ENCODE data around the gene ASB2. TPM values are rescaled to one million over a fixed set of nuclear protein-coding genes. Genes with fewer than 3 reads are reported as not detected.

The ASB2 gene
- total and polyA plus RNA-seq, 2 of the 8 experiments (the other 6 are each of a cell fraction or from before 2014, with no cell fraction given): 1.0 to 2.1 TPM

DNA sequence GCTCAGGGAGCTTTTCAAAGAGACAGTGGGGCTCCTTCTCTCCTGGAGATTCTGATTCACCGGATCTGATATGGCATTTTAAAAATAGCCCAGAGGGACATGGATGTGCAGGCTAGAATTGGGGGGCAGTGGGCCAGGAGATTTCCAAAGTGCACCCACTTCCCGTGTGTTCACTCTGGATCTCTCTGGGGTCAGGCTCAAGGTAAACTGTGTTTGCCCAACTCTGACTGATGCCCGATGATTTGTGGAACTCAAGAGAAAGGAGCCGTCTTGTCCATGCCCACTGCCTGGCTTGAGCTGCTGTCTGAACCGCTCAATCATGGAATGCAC is 31.3 kb downstream of the ASB2 start:
- TF ChIP-seq SP4 (IDR thresholded peaks at IDR 0.05; ENCODE audit: low read length): no peak
- TF ChIP-seq SP2 (IDR thresholded peaks at IDR 0.05; ENCODE audit: low read length): no peak
- TF ChIP-seq RNF2 (IDR thresholded peaks at IDR 0.05; ENCODE audit: borderline replicate concordance, low read depth, low read length, missing control alignments, poor library complexity, severe bottlenecking): no peak
- TF ChIP-seq CBX5 (IDR thresholded peaks at IDR 0.05; ENCODE audit: low read depth, low read length): no peak
- no peak for TF ChIP-seq EP300 (IDR thresholded peaks at IDR 0.05; ENCODE audit: borderline replicate concordance in 1 of 2, low read depth in 2 of 2, low read length in 2 of 2)
- no peak for TF ChIP-seq NANOG (IDR thresholded peaks at IDR 0.05; ENCODE audit: insufficient read depth, low read depth, low read length, poor library complexity, severe bottlenecking)
- no peak for TF ChIP-seq SIRT6 (IDR thresholded peaks at IDR 0.05; ENCODE audit: low read length)
- no peak for TF ChIP-seq TEAD4 (IDR thresholded peaks at IDR 0.05; ENCODE audit: low read depth, low read length)
- no peak for TF ChIP-seq POLR2A (IDR thresholded peaks at IDR 0.05; ENCODE audit: control extremely low read depth in 1 of 2, low read depth in 2 of 2, low read length in 2 of 2)
- no peak for TF ChIP-seq NRF1 (IDR thresholded peaks at IDR 0.05; ENCODE audit: low read depth, low read length)
- no peak for TF ChIP-seq ZNF274 (IDR thresholded peaks at IDR 0.05; ENCODE audit: borderline replicate concordance, extremely low read depth, low read length)
- TF ChIP-seq SIN3A (conservative IDR thresholded peaks at IDR 0.05 in 1 of 2, IDR thresholded peaks at IDR 0.05 in 1 of 2; ENCODE audit: low read depth in 1 of 2, low read length in 2 of 2): no peak
- Histone ChIP-seq H4K20me1 (replicated peaks in 1 of 2; ENCODE audit: control insufficient read depth in 1 of 2, insufficient read depth in 2 of 2, low read length in 2 of 2) (no peaks in the 10 kb centered on the region), H4K5ac (ENCODE audit: insufficient read length, low read depth, low read length) (no peak overlapping the region), H3K14ac (ENCODE audit: insufficient read length) (no peak overlapping the region), H2BK20ac (ENCODE audit: low read length) (no peak overlapping the region), H3K79me2 (ENCODE audit: control insufficient read depth in 1 of 2, insufficient read depth in 2 of 2, low read length in 2 of 2) (no peaks in the 10 kb centered on the region), H4K8ac (ENCODE audit: extremely low read depth, insufficient read depth, low read length) (no peak overlapping the region), H3K4me2 (ENCODE audit: insufficient read depth in 1 of 2, low read depth in 2 of 2, low read length in 2 of 2) (no peak overlapping the region), H3K36me3 (ENCODE audit: control insufficient read depth in 2 of 4, insufficient read depth in 4 of 4, low read length in 3 of 4) (no peaks in the 10 kb centered on the region; a peak in 1 of 8 replicates), H3K27me3 (replicated peaks in 1 of 4; ENCODE audit: control insufficient read depth in 3 of 4, extremely low read depth in 1 of 4, insufficient read depth in 3 of 4, low read length in 3 of 4) (peaks cover 0 to 5% (median 2%) of the 10 kb centered on the region in 4 experiments; a peak in 2 of 7 replicates), H3K4me3 (ENCODE audit: extremely low read depth in 1 of 4, insufficient read depth in 2 of 4, low read depth in 3 of 4, low read length in 4 of 4) (no peak overlapping the region), H3K27ac (ENCODE audit: low read depth, low read length) (no peak overlapping the region), H3K4me1 (replicated peaks in 1 of 4; ENCODE audit: control insufficient read depth in 3 of 4, insufficient read depth in 4 of 4, low read length in 3 of 4) (peaks cover 0 to 9% (median 4%) of the 10 kb centered on the region in 4 experiments; a peak in 3 of 7 replicates), H2AK5ac (ENCODE audit: low read depth, low read length) (no peak overlapping the region), H2BK15ac (ENCODE audit: low read length) (no peak overlapping the region), H2AFZ (ENCODE audit: low read length) (no peak overlapping the region), H2BK12ac (ENCODE audit: low read depth, low read length) (no peak overlapping the region), H3K79me1 (ENCODE audit: low read depth, low read length) (no peaks in the 10 kb centered on the region), H3K9me3 (ENCODE audit: insufficient read depth in 2 of 2, low read depth in 1 of 2, low read length in 1 of 2) (no peaks in the 10 kb centered on the region), H2BK120ac (replicated peaks; ENCODE audit: low read depth, low read length) (no peak overlapping the region), H4K91ac (replicated peaks; ENCODE audit: insufficient read length, low read length) (no peak overlapping the region), H3K9ac (replicated peaks in 1 of 4; ENCODE audit: extremely low read depth in 1 of 4, low read depth in 3 of 4, low read length in 3 of 4) (no peak overlapping the region), H2BK5ac (ENCODE audit: low read depth, low read length) (no peak overlapping the region), H3K56ac (replicated peaks; ENCODE audit: insufficient read length, low read depth, low read length) (no peak overlapping the region), H3K23me2 (ENCODE audit: low read depth, low read length) (no peaks in the 10 kb centered on the region), H3K18ac (ENCODE audit: extremely low read depth, low read length) (no peak overlapping the region), H3K4ac (replicated peaks; ENCODE audit: insufficient read length, low read depth, low read length) (no peak overlapping the region), H3K23ac (ENCODE audit: insufficient read length) (no peak overlapping the region)
- 95% methylated on average over 5 of the region's 5 CpGs; no CpG with 5 or more reads in 1 of the 2 experiments for WGBS, 2 experiments (ENCODE audit: extremely low coverage in 1 of 2, insufficient coverage in 1 of 2, insufficient read length in 1 of 2, insufficient replicate concordance in 2 of 2, low coverage in 1 of 2, low lambda C conversion rate in 2 of 2, missing lambda C conversion rate in 1 of 2)
- CTCF ChIA-PET (ENCODE audit: partially characterized antibody): interaction anchor here (1.9 to 20.5 kb wide), 6 partner anchors 9 to 55 kb away, joined by 4 to 484 read pairs (median 22); partner anchors contain the start of gene CCDC197
- no peak for FAIRE-seq
- no peak for DNase-seq (ENCODE audit: low read depth in 1 of 2, low spot score in 2 of 2)
- POLR2A ChIA-PET (ENCODE audit: partially characterized antibody): interaction anchor here (1.9 kb wide), 1 partner anchor 30 kb away, joined by 4 read pairs; no protein-coding TSS in a partner anchor
